ENCODE results near the gene SLC25A21. TPM values are rescaled to one million over a fixed set of nuclear protein-coding genes. Genes with fewer than 3 reads are reported as not detected.

SLC25A21 gene
- total RNA-seq, 1 experiment from 2014 or later = 7.1 TPM

DNA sequence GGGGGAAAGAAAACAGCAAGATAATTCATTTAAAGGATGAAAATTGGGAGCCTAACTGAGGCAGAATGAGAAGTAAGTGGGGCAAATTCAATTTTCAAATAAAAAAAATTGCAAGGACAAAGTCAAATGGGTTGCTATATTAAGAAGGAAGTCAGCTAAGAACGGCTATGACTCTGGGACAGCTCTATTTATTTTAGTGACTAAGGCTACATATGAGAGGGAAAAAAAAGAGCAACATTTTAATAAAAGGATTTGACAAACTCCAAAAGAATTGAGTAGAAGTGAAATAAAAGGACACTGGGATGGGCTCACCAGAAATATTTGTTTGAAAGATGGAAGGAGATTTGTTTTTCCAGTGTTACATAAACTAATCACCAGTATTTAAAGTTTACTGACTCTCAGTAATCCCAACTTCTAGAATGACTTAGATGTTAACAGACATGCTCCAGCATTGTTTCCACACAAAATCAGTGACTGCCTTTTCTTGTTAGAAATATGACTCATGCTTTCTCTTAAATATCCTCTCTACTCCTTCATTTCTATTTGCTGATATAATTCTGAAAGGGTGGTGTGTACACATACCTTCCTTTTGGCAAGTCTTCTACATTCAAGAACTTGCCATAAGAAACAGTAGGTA is 198.5 kb downstream of the SLC25A21 start:
- H3K27ac ChIP-seq (ENCODE audit: insufficient read length, low read depth, low read length) = no peak overlapping the region
- no peaks in the 10 kb centered on the region for H3K79me2 ChIP-seq (ENCODE audit: insufficient read depth, low read length)
- no peaks in the 10 kb centered on the region for H3K23me2 ChIP-seq (ENCODE audit: insufficient read length, low read depth, low read length, poor library complexity, severe bottlenecking)
- H2BK5ac ChIP-seq (ENCODE audit: insufficient read length, low read length) = no peak overlapping the region
- TF ChIP-seq, protein P1, sequence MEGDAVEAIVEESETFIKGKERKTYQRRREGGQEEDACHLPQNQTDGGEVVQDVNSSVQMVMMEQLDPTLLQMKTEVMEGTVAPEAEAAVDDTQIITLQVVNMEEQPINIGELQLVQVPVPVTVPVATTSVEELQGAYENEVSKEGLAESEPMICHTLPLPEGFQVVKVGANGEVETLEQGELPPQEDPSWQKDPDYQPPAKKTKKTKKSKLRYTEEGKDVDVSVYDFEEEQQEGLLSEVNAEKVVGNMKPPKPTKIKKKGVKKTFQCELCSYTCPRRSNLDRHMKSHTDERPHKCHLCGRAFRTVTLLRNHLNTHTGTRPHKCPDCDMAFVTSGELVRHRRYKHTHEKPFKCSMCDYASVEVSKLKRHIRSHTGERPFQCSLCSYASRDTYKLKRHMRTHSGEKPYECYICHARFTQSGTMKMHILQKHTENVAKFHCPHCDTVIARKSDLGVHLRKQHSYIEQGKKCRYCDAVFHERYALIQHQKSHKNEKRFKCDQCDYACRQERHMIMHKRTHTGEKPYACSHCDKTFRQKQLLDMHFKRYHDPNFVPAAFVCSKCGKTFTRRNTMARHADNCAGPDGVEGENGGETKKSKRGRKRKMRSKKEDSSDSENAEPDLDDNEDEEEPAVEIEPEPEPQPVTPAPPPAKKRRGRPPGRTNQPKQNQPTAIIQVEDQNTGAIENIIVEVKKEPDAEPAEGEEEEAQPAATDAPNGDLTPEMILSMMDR (conservative IDR thresholded peaks at IDR 0.05) = no peak
- H2AFZ ChIP-seq (ENCODE audit: low read length) = no peak overlapping the region
- H3K4me2 ChIP-seq (ENCODE audit: insufficient read depth, insufficient read length, low read length) = no peak overlapping the region
- H4K8ac ChIP-seq (replicated peaks; ENCODE audit: insufficient read length, low read depth, low read length) = no peak overlapping the region
- H3K9me3 Mint-ChIP-seq = no peaks in the 10 kb centered on the region
- H3K56ac ChIP-seq (ENCODE audit: insufficient read length, low read depth, low read length) = no peak overlapping the region
- no peak overlapping the region for H3K4ac ChIP-seq (ENCODE audit: low read depth, low read length)
- H3K9ac ChIP-seq (ENCODE audit: extremely low read depth, insufficient read length, low read length) = no peak overlapping the region
- H3K79me1 ChIP-seq (ENCODE audit: insufficient read depth, low read depth, low read length, poor library complexity, severe bottlenecking) = no peaks in the 10 kb centered on the region
- no peak for DNase-seq
- no peaks in the 10 kb centered on the region for H4K20me1 ChIP-seq (ENCODE audit: control insufficient read depth, insufficient read depth, insufficient read length)
- no peaks in the 10 kb centered on the region for H3K27me3 ChIP-seq (ENCODE audit: insufficient read depth, low read length)
- H3K18ac ChIP-seq (ENCODE audit: insufficient read length, low read depth, low read length) = no peak overlapping the region
- no peaks in the 10 kb centered on the region for H3K9me3 ChIP-seq (ENCODE audit: control insufficient read depth, low read depth, low read length)
- no peak overlapping the region for H2BK120ac ChIP-seq (ENCODE audit: low read depth, low read length, poor library complexity, severe bottlenecking)
- H4K91ac ChIP-seq (ENCODE audit: insufficient read length, low read depth, low read length) = no peak overlapping the region
- H3K36me3 Mint-ChIP-seq (ENCODE audit: insufficient read depth in 1 of 3, low read depth in 3 of 3) = no peaks in the 10 kb centered on the region; a peak in 1 of 7 replicates
- no peak overlapping the region for H4K5ac ChIP-seq (ENCODE audit: insufficient read length, low read depth, low read length)
- whole genome bisulfite sequencing (ENCODE audit: extremely low coverage, insufficient read length, low lambda C conversion rate) = no CpG with 5 or more reads among the region's 1 CpG
- no peak overlapping the region for H3K23ac ChIP-seq (ENCODE audit: insufficient read length, low read depth, low read length)
- no peak overlapping the region for H2BK12ac ChIP-seq (ENCODE audit: insufficient read length, low read depth, low read length)
- no peak overlapping the region for H3K14ac ChIP-seq (ENCODE audit: insufficient read depth, low read length)
- no peaks in the 10 kb centered on the region for H3K27me3 Mint-ChIP-seq (ENCODE audit: low read depth)
- H3T11ph ChIP-seq (ENCODE audit: low read length) = no peak overlapping the region
- no peak overlapping the region for H3K27ac Mint-ChIP-seq
- H2BK20ac ChIP-seq (ENCODE audit: low read depth, low read length, poor library complexity, severe bottlenecking) = no peak overlapping the region
- no peak overlapping the region for H3K4me3 Mint-ChIP-seq
- no peak overlapping the region for H2BK15ac ChIP-seq (ENCODE audit: low read depth, low read length)
- H3K4me1 ChIP-seq (ENCODE audit: insufficient read depth, low read length) = no peaks in the 10 kb centered on the region
- H3K4me1 Mint-ChIP-seq = peaks cover 6 to 8% of the 10 kb centered on the region in 2 experiments
- H2AK5ac ChIP-seq (ENCODE audit: insufficient read length, low read length) = no peak overlapping the region

Data from H9 (cell line).